Lower leg skin (tissue), 4 donors: ENCODE measurements around the gene CD38. TPM values are rescaled to one million over a fixed set of nuclear protein-coding genes. Genes with fewer than 3 reads are reported as not detected.

Experiments used
- DNase-seq, 2 donors: peaks; one replicate each; pipeline ENCODE4 v3.0.0-alpha.2; 2019; ENCODE audit warnings: low spot score in 2 of 2
- H3K4me3 ChIP-seq: fragments of 200-600 bp; sonication (generic); 2 replicates; pipeline ENCODE4 v1.5.1; 2017; ENCODE audit warnings: mild to moderate bottlenecking, low read depth; ENCODE audit not compliant: poor library complexity, severe bottlenecking
- CTCF ChIP-seq, 3 donors: fragments of 450-650 bp; IDR thresholded peaks; one replicate each; pipeline ENCODE4 v1.5.1; 2016; ENCODE audit warnings: antibody characterized with exemption in 3 of 3, mild to moderate bottlenecking in 3 of 3, moderate library complexity in 2 of 3
- POLR2A ChIP-seq, 2 donors: fragments of 450-650 bp; IDR thresholded peaks; one replicate each; pipeline ENCODE4 v1.6.1; 2016 to 2017; ENCODE audit warnings: antibody characterized with exemption in 2 of 2, mild to moderate bottlenecking in 1 of 2, moderate library complexity in 1 of 2
- WGBS, 2 donors: methylation state at CpG; one replicate each; pipeline ENCODE4 v1.1.5; 2018; 5-methylcytosine and 5-hydroxymethylcytosine counted together
- intact Hi-C: fragments of 100-400 bp; cut with DNase I; formaldehyde crosslinking; loops from one replicate; pipeline ENCODE4 v1.15.0; 2023; ENCODE audit warnings: low total_unique reads
- total RNA-seq, 4 donors: library from RNA; depleted of rRNA; stranded (reverse); fragments of >200 nt; gene quantifications; one replicate each; pipeline ENCODE4 v1.1.0, GENCODE V29; 2016

Gene CD38
- total RNA-seq, 4 donors from 2014 or later = 0.08 to 1.1 (median 0.21) TPM

GRCh38 chr4:15776871-15777648 is 1.1 kb upstream of the CD38 start:
- WGBS, 2 donors = 85 to 94% methylated on average over 5 of the region's 5 CpGs
- intact Hi-C loops = no loop called here
- TF ChIP-seq POLR2A (IDR thresholded peaks at IDR 0.05) (no peak), CTCF (IDR thresholded peaks at IDR 0.05) (no peak)
- DNase-seq = no peak
- H3K4me3 ChIP-seq = no peak overlapping the region

DNA sequence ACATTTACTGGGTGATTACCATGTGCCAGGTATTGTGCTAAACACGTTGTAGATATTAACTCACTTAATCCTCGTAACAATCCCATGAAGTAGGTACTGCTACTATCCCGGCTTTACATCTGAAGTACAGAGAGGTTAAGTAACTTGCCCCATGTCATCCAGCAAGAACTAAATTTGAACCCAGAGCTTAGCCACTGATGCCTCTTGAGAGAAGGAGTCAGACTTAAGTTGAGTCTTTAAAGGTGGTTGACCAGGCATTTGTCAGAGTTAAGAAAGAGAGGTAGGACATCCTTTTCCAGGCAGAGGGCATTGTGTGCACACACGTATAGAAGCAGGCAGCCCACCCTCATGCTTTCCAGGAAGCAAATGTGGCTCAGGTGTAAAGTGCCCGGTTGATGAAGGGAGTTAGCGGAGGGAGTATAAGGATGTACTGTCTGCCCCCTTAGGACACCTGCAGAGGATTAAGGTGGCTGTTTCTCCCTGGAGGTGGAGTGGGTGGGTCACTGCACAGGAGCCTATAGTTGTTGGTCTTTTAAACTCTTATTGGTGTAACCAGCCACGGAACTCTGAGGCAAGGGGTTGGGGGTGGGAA is 335 bp upstream of the CD38 start:
- TF ChIP-seq POLR2A (IDR thresholded peaks at IDR 0.05) = no peak
- no peak for TF ChIP-seq CTCF (IDR thresholded peaks at IDR 0.05)
- 77 to 83% methylated on average over 7 of the region's 7 CpGs for WGBS, 2 donors
- no peak overlapping the region for H3K4me3 ChIP-seq
- no peak for DNase-seq
- intact Hi-C loops = no loop called here

DNA sequence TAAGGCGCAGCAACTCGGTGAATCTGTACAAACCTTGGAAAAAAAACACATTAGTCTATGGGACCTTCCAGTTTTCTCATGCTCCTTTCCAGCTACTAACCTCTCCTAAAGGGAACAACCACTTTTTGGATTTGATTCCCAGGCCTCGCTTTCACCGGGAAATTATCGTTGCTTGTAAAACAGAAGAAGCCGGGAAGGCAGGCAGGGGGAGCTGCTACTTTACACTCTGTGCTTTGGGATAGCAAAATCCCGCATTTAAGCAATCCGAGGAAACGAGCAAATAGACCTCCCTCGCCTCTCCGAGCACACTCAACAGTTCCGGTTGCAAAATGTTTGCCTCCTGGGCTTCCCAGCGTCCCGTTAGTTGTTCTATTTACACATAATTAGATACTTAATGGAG is 1.2 kb downstream of the CD38 start:
- TF ChIP-seq POLR2A (IDR thresholded peaks at IDR 0.05) (no peak), CTCF (IDR thresholded peaks at IDR 0.05) (no peak)
- H3K4me3 ChIP-seq = no peak overlapping the region
- peak; percentile 51 to 88 for DNase-seq
- intact Hi-C loops = no loop called here
- WGBS, 2 donors = 1% methylated on average over 14 of the region's 14 CpGs

- no peak overlapping the region for H3K4me3 ChIP-seq
These were observed 1.7 kb downstream of the CD38 start for GRCh38 chr4:15779809-15780208.

DNA sequence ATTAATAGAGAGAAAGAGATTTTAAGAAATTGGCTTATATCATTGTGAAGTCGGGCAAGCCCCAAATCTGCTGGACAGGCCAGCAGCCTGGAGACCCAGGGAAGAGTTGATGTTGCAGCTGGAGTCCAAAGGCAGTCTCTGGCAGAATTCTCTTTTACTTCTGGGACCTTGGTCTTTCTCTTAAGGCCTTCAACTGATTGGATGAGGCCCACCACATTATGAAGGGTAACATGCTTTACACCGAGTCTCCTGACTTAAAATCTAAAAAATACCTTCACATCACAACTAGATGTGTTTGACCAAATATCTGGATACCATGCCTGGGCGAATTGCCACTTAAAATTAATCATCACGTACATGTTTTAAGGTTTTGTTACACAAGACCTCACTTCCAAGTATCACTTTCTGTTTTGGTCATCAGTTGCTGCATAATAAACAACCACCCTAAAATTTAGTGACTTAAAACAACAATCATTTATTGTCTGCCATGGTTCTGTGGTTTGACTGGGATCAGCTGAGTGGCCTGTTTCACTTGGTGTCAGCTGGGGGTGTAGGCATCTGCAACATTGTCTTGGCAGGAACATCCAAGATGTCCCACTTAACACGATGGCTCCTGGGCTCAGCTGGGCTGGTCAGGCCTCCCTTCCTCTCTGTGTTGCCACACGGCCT is 3.4 kb downstream of the CD38 start:
- TF ChIP-seq POLR2A (IDR thresholded peaks at IDR 0.05) (no peak), CTCF (IDR thresholded peaks at IDR 0.05) (no peak)
- no peak for DNase-seq
- WGBS, 2 donors = 81 to 82% methylated on average over 6 of the region's 6 CpGs
- H3K4me3 ChIP-seq = no peak overlapping the region
- intact Hi-C loops = no loop called here

More at GRCh38 chr4:15779809-15780208, 1.7 kb downstream of the CD38 start:
- no peak for TF ChIP-seq CTCF (IDR thresholded peaks at IDR 0.05)
- no peak for DNase-seq
- intact Hi-C loops = no loop called here
- 82 to 84% methylated on average over 1 of the region's 1 CpG for WGBS, 2 donors
